Measurements from ENCODE around the gene EML5. TPM values are rescaled to one million over a fixed set of nuclear protein-coding genes. Genes with fewer than 3 reads are reported as not detected.
A peak's percentile ranks its signal among the peaks of the same experiment; 100 is the strongest.
"Not testable (repeated sequence)": the region's sequence is repeated elsewhere in the genome, so short reads cannot be mapped to it uniquely, and the experiment has no call there.

Gene EML5
- total RNA-seq (2014; rRNA removed; shearing (Covaris generic)), result 0.64 and 0.96 TPM in 2 replicates

DNA sequence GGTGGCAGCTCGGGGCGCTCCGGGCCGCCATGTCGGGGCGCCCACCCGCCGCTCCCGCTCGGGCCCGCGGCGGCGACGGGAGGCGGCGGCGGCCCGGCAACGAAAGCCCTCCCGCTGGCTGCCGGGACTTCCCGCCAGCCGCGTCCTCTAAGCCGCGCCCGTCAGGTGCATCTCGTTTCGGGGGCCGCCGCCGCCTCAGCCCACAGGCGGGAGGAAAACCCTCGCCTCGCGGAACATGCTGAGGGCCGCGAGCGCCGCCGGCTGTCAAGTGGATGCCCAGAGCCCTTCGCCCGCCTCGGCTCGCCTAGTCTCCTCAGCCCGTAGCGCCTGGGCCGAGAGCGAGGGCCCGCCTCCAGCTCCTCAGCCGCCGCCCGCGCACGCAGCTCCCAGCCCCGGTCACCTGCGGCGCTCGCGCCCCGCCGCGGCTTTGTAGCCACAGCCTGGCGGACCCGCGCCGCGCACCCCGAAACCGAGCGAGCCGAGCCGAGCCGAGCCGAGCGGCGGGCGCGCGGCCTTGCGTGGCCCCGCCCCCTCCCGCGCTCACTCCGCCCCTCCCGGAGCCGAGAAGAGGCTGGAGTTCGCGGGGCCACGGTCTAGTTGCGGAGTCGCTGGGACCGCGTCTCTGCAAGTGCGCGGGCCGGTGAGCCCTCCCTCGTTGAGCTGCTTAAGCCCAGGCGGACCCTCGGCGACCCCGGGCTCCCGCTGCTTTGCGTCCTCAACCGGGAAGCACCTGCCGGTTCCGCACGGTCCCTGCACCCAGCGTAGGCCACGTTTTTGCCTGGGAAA, at the start of gene EML5:
TSS of gene EML5 (minus strand) at position 481 of the 786 bp plus-strand sequence. CDS start at position 31, 450 bp downstream.
- peak; percentile 71 for DNase-seq (ENCODE audit: low read depth)

DNA sequence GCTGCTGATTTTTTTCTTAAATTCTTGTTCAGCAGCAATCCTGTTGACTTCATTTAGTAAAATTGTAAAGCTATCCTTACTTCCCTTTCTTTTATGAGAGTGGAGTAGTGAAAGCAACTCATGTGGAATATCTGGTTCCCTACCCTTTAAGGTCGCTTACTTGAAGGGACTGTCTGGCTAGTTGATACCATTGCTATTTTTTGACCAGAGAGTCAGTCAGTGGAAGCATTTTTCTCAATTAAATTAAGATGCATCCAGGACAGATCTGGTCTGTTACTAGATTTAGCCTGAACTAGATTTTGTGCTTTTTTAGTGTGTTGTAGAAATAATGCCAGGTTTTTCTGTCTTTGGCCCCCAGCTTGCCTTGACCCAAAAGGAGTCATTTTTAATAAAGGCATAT, 49.7 kb upstream of the EML5 start:
- DNase-seq (ENCODE audit: low read depth), result no peak

DNA sequence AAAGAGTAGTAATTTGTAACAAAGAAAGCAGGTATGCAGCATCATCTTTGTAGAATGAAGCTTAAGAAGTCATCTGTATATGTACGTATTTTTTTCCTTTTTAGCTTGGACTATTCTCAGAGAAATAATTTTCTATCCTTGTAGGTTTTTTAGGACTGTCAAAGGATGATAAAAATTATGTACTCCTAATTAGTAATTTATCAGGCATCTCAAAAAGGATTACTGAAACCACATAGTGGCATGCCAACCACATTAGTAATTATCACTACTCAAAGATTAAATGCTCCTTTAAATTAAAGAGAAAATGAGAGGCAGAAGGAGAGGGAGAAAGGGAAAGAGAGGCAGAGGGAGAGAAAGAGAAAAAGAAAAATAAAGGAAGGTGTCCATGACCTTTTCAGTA, 49.0 kb upstream of the EML5 start:
- DNase-seq (ENCODE audit: low read depth), result peak; percentile 42

DNA sequence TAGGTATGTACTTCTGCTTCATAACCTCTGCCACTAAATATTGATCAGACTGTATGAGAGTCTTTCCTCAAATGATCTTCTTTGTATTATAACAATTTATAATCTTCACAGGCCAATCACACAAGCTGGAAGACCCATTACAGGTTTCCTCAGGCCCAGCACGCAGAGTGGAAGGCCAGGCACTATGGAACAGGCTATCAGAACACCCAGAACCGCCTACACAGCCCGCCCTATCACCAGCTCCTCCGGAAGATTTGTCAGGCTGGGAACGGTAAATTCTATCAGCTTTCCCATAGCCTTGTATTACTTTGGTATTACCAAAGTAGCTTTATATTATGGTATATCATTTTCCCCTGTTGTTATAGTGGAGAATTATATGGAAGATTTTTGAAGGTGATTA, 48.2 kb upstream of the EML5 start:
- DNase-seq (ENCODE audit: low read depth), result no peak

DNA sequence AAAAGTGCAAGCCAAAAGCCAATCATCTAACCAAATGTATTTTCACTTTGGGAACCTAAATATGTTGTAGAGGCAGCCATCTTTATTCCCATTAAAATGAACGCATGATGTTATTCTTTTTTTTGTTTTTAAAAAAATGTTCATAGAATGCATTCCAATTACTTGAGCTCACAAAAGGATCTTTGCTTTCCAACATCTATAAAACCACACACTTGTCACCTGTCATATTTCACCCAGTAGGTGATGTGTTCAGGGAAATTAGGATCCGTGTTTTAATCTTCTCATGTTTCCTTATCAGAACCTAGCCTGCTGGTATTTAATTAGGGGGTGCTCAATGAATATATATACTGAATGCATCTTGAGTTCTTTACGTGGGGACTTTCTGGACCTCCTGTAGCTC, 45.3 kb upstream of the EML5 start:
- peak; percentile 42 for DNase-seq (ENCODE audit: low read depth)

DNA sequence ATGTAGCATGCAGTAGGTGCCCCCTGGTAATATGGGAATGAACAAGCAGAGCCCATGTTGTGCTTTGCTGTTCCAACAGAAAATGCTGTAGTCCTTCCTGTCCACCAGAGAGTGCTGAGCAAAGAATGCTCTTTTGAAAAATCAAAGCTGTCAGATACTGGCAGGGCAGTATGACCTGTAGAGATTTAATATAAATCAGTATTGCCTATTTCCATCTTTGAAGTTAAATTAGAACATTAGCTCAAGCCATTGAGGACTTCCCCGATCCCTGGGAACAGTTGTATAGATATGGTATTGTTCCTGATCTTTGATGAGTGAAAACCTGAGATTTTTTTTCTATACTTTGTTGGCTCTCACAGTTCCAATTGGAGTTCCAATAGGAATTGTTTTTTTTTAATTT, 44.7 kb upstream of the EML5 start:
- DNase-seq (ENCODE audit: low read depth), result no peak

DNA sequence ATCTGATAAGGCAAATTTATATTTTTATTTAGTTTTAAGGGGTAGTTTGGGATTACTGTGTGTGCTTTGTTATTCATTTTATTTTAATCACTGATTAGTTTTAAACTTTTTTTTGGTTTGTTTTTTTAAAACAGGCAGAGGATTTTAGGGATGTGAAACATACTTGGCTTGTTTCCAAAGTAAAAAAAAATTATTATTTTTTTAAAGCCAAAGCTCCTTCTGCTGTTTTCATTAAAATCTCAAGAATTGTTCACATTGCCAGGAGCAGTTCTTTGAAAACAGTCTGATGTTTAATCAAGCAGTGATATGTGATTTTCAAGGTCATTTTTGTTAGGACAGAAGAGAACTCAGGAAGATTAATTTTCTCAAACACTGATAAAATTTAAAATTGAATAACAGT, 42.9 kb upstream of the EML5 start:
- no peak for DNase-seq (ENCODE audit: low read depth)

DNA sequence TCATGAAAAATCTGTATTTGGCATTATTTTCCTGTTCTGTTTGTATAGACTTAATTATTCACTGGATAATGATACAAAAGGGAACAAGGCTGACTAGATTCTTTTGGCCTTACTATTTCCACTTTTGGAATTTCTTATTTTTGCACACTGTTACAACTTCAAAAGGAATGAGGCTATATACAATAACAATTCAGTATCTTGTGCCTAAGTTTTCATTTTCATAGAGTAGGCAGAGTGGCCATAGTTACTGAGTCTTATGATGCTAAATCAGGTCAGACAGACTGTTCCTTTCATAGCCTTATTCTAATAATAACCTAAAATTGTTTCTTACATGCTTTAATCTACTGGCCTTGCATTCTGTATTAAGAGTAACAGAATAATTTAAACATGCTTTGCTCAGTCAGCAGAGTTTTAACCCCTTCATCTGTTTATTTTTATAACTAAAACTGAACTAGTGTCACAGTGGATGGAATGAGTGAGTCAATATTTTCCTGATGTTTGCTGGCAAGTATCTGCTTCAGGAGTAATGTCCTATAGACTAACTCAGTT, 42.2 kb upstream of the EML5 start:
- DNase-seq (ENCODE audit: low read depth), result peak; percentile 73

DNA sequence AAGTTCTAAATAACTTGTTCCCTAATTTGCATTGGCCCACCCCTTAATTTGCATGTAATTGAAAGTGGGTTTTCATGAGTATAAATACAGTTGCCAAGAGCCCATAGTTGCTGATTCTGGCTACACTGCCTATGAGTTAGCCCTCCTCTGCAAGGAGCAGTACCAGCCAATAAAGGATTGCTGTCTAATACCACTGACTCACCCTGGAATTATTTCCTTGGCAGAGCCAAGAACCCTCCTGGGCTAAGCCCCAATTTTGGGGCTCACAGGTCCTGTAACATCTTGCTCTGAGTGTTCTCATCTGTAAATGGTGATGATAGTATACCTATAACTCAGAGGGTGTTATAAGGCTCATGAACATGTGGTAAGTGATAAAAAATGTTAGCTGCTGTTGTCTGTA, 38.5 kb upstream of the EML5 start:
- peak; percentile 86 for DNase-seq (ENCODE audit: low read depth)

DNA sequence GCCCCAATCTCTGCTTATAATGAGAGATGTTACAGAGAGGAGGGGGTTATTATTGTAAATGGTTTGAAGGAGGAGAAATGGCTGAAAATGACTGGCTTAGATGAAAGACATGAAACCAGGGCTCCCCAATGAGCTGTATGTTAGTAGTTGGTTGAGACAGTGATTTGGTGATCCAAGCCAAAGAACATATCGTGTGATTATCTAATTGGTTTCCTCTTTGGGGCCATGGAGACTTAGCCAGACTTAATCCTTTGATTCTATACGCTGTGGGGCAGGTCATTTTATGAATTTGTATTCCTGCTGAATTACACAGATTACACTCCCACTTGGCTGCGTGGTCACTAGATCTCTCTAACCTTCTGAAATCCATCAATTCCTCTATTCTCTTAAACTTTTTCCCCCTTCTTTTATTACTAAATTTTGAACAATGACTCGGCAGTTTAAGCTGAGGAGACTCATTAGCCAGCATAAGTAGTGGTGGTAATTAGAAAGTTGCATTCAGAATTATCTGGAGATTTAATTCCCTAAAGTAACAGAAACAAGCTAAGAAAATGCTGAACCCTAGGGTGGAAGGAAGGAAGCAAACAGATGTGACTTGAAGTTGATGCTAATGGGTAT, 37.0 kb upstream of the EML5 start:
- DNase-seq (ENCODE audit: low read depth), result no peak

DNA sequence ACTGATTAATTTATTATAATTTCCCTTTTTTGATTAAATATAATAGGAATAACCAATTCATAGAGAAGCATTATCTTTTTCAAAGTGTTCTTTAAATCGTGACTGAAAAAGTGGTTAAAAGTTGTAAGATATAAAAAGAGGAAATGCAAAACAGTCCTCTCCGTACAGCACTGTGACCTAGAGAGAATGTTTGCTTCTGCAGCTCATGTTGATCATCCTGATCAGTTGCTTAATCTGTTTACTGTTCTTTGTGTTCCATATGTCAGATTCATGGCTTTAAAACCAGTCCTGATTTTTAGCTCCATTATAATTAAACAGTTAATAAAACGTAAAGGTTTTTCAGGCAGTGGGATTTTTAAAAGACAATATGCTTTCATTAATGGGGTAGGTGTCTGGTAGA, 36.4 kb upstream of the EML5 start:
- DNase-seq (ENCODE audit: low read depth), result no peak

DNA sequence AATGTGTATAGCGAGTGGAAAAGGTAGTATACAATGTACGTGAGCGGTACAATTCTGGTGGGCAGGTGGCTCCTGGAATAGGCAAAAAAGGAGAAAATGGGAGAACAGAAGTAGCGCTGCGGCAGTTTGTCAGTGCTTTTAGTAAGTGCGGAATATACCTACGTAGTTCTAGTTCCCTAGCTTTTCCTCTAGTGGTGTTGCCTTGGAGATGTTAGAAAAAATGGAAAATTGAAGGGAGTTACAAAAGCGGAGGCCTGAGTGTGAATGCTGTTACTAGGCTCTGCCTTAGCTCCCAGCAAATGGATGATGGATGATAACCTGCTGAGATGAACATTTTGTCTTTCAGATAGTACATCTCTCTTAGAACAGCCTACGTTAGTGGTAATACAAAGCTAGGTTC, 32.8 kb upstream of the EML5 start:
- no peak for DNase-seq (ENCODE audit: low read depth)

DNA sequence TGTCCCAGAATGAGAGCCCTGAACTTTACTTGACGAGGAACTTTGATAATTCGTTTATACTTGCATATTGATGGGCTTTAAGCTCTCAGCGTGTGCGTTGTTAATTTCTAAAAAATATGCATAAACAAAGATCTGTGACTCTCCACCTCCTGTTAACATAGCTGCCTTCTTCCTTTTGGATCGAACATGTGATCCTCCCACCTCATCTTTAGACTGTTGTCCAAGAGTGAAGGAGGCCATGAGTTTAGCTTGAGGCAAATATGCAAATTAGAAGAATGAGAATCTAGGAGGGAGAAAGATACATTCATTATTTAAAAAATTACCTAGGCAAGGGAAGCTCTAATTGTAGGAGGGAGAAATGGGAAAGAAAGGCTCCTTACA, 32.3 kb upstream of the EML5 start:
- DNase-seq (ENCODE audit: low read depth), result peak; percentile 30

DNA sequence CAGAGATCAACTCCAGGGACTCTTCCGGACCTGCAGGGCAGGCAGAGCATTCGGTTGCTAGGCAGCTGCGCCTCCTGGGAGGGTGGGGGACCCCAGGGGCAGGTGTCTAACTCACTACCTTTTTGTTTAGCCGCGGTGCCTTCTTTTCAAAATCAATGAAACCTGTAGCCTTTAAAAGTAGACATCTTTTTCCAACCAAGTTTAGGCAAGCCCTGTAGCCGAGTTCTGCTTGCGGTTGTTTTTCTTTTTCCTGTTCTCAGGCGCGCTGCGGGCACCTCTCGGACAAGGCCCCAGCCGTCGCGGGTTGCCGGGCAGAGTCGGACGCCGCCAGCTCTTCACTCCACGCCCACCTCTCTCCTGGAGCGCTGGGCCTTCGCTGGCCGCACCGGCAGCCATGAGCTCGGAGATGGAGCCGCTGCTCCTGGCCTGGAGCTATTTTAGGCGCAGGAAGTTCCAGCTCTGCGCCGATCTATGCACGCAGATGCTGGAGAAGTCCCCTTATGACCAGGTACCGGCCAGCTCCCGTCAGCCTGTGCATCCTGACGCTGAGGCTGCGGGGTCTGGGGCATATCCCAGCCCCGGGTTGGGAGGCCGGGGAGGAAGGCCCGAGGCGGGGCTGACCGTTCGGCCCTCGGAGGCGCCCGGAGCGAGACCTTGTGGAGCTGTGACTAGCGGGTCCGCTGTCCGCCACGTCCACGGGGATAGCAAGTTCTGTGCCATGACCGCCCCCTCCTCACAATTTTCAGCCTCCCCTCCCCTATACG, 31.7 kb upstream of the EML5 start, which contains the start of gene TTC8:
TSS of gene TTC8 (plus strand) at position 338 of the 764 bp plus-strand sequence. CDS start at position 395, 57 bp downstream.
- peak; percentile 82 for DNase-seq (ENCODE audit: low read depth)

DNA sequence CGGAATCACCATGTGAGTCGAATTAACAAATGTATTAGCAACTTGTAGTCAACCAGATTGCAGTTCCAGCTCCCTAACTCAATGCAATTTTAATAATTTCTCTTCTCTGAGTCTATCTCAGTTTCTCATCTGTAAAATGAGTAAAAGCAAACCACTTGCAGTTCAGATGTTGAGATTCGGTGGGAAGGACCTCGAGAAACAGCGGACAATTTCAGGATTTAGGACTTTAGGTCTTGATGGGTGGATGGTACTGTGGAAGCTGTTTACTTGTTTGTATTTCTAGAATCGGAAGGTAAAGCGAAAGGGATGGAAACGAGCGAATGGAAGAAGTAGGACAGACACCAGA, 31.2 kb upstream of the EML5 start:
- DNase-seq (ENCODE audit: low read depth), result no peak

DNA sequence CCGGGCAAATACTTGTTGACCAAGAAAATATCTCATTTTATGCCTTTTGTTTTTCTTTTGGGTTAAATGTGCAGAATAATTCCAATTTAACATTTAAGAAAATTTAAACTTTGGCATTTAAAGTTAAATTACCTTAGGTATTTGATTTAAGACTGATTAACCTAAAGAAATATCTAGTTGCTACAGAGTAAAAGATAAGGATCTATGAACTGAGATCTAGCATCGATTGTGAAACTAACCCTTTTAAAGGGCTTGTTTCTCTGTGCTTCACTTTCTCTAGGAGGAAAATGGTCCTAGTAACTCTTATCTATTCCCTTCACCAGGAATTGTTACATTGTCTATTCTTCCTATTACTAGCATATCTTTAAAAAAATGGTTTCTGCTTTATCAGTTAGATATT, 29.1 kb upstream of the EML5 start:
- DNase-seq (ENCODE audit: low read depth), result no peak

DNA sequence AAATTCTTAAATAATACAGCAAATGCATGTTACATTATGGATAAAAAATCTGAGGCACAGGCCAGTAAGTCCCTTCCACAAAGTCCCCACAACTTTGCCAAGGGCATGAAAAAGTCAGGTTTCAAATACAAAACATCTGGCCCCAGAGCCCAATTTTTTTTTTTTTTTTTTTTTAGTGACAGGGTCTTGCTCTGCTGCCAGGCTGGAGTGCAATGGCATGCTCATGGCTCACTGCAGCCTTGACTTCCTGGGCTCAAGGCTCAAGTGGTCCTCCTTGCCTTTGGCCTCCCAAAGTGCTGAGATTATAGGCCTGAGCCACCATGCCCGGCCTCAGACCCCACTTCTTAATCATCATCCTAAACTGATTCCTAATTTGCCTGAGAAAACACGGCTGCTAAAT, 28.6 kb upstream of the EML5 start:
- DNase-seq (ENCODE audit: low read depth), result no peak

DNA sequence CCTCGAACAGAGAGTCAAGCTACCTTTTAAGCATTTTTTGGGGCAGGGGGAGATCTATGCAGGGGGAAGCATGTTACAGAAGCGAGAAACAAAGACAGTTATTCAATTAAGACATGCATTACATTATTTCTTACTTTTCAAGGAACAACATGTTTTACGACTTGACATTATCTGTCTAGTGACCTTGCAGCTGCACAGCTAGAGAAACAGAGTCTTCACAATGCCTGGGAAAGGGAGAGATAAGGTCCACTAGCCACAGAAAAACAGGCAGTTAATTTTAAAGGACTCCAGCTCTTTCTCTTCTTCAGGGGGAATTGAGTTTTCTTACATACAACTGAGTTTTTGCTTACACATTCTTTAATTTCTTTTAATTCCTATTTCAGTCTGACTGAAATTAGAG, 26.9 kb upstream of the EML5 start:
- not testable (repeated sequence) for DNase-seq (ENCODE audit: low read depth)

DNA sequence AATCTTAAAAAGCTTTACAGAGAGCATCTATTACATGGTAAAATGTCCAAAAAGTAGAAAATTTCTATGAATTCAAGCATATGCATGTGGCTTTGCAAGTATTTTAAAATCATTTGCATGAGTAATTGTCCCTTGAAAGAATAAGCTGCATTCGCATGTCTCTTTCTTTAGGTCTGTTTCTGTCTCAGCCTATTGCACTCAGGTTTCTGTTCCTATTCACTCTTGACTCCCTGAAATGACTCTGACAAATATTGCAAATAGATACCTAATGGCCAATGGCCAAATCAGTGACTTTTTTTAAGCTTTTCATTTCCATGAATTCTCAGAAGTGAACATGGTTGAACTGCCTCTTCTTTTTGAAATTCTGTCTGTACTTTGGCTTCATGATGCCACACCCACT, 25.3 kb upstream of the EML5 start:
- no peak for DNase-seq (ENCODE audit: low read depth)

DNA sequence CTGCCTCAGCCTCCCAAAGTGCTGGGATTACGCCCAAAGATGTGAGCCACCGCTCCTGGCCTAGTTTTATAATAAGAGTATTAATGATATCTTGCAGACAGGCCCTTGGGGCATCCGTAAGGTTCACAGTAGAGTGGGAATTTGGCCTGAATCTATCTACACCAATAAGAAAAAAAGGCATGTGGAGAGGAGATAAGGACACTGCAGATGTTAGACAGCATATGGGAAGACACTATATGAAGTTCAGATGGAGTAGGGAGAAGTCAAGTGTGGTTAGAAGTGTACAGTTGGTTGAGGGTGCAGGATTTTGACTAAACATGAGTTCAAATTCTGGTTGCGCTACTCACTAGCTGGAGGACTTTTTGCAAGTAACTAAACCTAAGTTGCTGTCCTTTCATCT, 23.2 kb upstream of the EML5 start:
- no peak for DNase-seq (ENCODE audit: low read depth)

DNA sequence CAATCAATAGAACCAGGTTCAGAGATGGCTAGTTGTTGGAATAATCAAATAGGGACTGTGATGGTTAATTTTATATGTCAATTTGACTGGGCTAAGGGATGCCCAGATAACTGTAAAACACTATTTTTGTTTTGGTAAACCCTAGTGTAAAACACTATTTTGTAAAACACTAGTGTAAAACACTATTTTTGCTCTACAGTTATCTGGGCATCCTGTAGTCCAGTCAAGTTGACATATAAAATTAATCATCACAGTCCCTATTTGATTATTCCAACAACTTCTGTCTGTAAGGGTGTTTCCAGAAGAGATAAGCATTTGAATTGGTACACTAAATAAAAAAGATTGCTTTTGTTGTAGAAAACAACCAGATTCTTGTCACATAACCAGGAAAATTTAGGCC, 15.6 kb upstream of the EML5 start:
- DNase-seq (ENCODE audit: low read depth), result no peak

DNA sequence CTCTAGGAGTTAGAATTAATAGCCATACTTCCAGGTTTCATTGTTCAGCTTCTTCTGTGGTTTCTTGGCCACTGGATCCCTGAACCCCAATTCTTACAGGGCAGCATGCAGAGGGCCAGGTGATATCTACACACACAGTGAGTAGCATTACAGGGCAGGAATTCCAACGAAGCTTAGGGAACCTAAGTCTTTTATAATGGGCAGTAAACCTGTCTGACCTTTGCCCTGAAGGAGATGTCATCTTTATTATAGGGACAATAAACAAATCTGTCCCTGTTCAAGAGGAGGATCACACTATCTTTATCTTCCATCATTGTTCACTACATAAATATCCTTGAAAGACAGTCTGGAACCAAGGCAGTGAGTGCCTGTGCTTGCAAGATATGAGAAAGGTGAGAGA, 11.7 kb upstream of the EML5 start:
- no peak for DNase-seq (ENCODE audit: low read depth)

DNA sequence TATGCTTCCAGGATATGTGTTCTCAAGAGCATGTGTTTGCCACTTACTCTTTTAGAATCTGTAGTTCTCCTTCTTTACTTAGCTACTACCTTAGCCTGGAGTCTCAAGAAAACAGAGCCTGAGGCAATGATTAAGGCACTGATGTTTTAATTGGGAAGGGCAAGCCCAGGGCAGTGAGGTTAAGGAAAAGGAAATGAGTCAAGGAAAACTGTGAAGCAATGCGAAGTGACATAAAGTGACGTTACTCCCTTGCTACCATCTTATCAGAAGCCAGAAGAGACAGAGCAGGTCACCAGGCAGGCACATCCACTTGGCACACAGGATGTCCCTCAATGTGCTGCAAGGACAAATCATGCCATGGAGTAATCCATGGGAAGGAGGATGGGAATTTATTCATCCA, 11.3 kb upstream of the EML5 start:
- peak; percentile 79 for DNase-seq (ENCODE audit: low read depth)
